Fibroblast of upper back skin (primary cell): ENCODE data around the gene ZBTB20.

Experiments used
- DNase-seq: peaks from one replicate; pipeline ENCODE4 v3.0.0-alpha.2; 2013

The ZBTB20 gene

GRCh38 chr3:114558271-114558670 lies 588.8 kb downstream of the ZBTB20 start:
- peak; percentile 44 for DNase-seq

- DNase-seq = no peak
Observed at GRCh38 chr3:114557791-114558190, 589.3 kb downstream of the ZBTB20 start.

- no peak for DNase-seq
Observed at GRCh38 chr3:114556657-114557213, 590.4 kb downstream of the ZBTB20 start.

GRCh38 chr3:114554731-114555130 lies 592.4 kb downstream of the ZBTB20 start:
- peak; percentile 49 for DNase-seq

- DNase-seq = no peak
Observed at GRCh38 chr3:114553949-114554593, 593.0 kb downstream of the ZBTB20 start.

GRCh38 chr3:114552527-114552812 lies 594.6 kb downstream of the ZBTB20 start:
- no peak for DNase-seq

GRCh38 chr3:114551770-114552526 lies 595.1 kb downstream of the ZBTB20 start:
- DNase-seq = peak; percentile 50

GRCh38 chr3:114550165-114550564 lies 596.9 kb downstream of the ZBTB20 start:
- DNase-seq = peak; percentile 15

GRCh38 chr3:114545193-114545592 lies 601.9 kb downstream of the ZBTB20 start:
- no peak for DNase-seq

- DNase-seq = no peak
Observed at GRCh38 chr3:114542359-114542758, 604.7 kb downstream of the ZBTB20 start.

GRCh38 chr3:114539525-114539924 lies 607.6 kb downstream of the ZBTB20 start:
- DNase-seq = no peak

GRCh38 chr3:114538211-114538610 lies 608.9 kb downstream of the ZBTB20 start:
- no peak for DNase-seq

GRCh38 chr3:114528517-114528916 lies 618.6 kb downstream of the ZBTB20 start:
- DNase-seq = no peak

GRCh38 chr3:114527036-114527644 lies 619.9 kb downstream of the ZBTB20 start:
- peak; percentile 25 for DNase-seq

- peak; percentile 14 for DNase-seq
Observed at GRCh38 chr3:114525278-114525677, 621.8 kb downstream of the ZBTB20 start.

- DNase-seq = peak; percentile 51
Observed at GRCh38 chr3:114519415-114519814, 627.7 kb downstream of the ZBTB20 start.

- no peak for DNase-seq
Observed at GRCh38 chr3:114518206-114518808, 628.8 kb downstream of the ZBTB20 start.

GRCh38 chr3:114510201-114510600 lies 636.9 kb downstream of the ZBTB20 start:
- no peak for DNase-seq

- no peak for DNase-seq
Observed at GRCh38 chr3:114509756-114510155, 637.3 kb downstream of the ZBTB20 start.

- DNase-seq = peak; percentile 25
Observed at GRCh38 chr3:114508976-114509375, 638.1 kb downstream of the ZBTB20 start.

- DNase-seq = no peak
Observed at GRCh38 chr3:114508208-114508607, 638.9 kb downstream of the ZBTB20 start.

GRCh38 chr3:114506591-114507300 lies 640.3 kb downstream of the ZBTB20 start:
- DNase-seq = peak; percentile 88
